CD4-positive, alpha-beta T cell treated with Interleukin-12 subunit alpha and Interleukin-12 subunit beta, for 1 hour (primary cell): ENCODE data around the gene IGSF21.

Source experiments
- DNase-seq: peaks from one replicate; pipeline ENCODE4 v3.0.0-alpha.2; 2020

The IGSF21 gene

GRCh38 chr1:18107369-18108298, at the start of gene IGSF21:
IGSF21 (plus strand) TSS chr1:18107798; CDS start chr1:18108129, 331 bp downstream.
- no peak for DNase-seq

- DNase-seq: no peak
Observed at GRCh38 chr1:18058206-18058921, 49.2 kb upstream of the IGSF21 start.

GRCh38 chr1:18058981-18059605, 48.5 kb upstream of the IGSF21 start:
- no peak for DNase-seq

GRCh38 chr1:18060366-18060765, 47.2 kb upstream of the IGSF21 start:
- DNase-seq: no peak

- no peak for DNase-seq
Observed at GRCh38 chr1:18062185-18062584, 45.4 kb upstream of the IGSF21 start.

- no peak for DNase-seq
Observed at GRCh38 chr1:18064534-18064933, 43.1 kb upstream of the IGSF21 start.

GRCh38 chr1:18066576-18066975, 41.0 kb upstream of the IGSF21 start:
- DNase-seq: no peak

GRCh38 chr1:18069903-18070302, 37.7 kb upstream of the IGSF21 start:
- peak; percentile 28 for DNase-seq

- no peak for DNase-seq
Observed at GRCh38 chr1:18072066-18072465, 35.5 kb upstream of the IGSF21 start.

- no peak for DNase-seq
Observed at GRCh38 chr1:18073066-18073642, 34.4 kb upstream of the IGSF21 start.

- no peak for DNase-seq
Observed at GRCh38 chr1:18077657-18078215, 29.9 kb upstream of the IGSF21 start.

- DNase-seq: no peak
Observed at GRCh38 chr1:18079941-18080735, 27.5 kb upstream of the IGSF21 start.

- no peak for DNase-seq
Observed at GRCh38 chr1:18085387-18086074, 22.1 kb upstream of the IGSF21 start.

GRCh38 chr1:18088077-18088594, 19.5 kb upstream of the IGSF21 start:
- no peak for DNase-seq

- no peak for DNase-seq
Observed at GRCh38 chr1:18089488-18089887, 18.1 kb upstream of the IGSF21 start.

- DNase-seq: no peak
Observed at GRCh38 chr1:18090636-18091035, 17.0 kb upstream of the IGSF21 start.

GRCh38 chr1:18091660-18092446, 15.7 kb upstream of the IGSF21 start:
- DNase-seq: no peak

- DNase-seq: no peak
Observed at GRCh38 chr1:18093193-18093592, 14.4 kb upstream of the IGSF21 start.

GRCh38 chr1:18093646-18094045, 14.0 kb upstream of the IGSF21 start:
- DNase-seq: no peak

GRCh38 chr1:18094096-18094495, 13.5 kb upstream of the IGSF21 start:
- DNase-seq: no peak
